ENCODE data around the gene BAIAP2. TPM values are rescaled to one million over a fixed set of nuclear protein-coding genes. Genes with fewer than 3 reads are reported as not detected.
A peak's percentile ranks its signal among the peaks of the same experiment; 100 is the strongest.

BAIAP2 gene
- total and polyA plus RNA-seq, 12 donors: 9.5 to 25.8 (median 15.6) TPM

DNA sequence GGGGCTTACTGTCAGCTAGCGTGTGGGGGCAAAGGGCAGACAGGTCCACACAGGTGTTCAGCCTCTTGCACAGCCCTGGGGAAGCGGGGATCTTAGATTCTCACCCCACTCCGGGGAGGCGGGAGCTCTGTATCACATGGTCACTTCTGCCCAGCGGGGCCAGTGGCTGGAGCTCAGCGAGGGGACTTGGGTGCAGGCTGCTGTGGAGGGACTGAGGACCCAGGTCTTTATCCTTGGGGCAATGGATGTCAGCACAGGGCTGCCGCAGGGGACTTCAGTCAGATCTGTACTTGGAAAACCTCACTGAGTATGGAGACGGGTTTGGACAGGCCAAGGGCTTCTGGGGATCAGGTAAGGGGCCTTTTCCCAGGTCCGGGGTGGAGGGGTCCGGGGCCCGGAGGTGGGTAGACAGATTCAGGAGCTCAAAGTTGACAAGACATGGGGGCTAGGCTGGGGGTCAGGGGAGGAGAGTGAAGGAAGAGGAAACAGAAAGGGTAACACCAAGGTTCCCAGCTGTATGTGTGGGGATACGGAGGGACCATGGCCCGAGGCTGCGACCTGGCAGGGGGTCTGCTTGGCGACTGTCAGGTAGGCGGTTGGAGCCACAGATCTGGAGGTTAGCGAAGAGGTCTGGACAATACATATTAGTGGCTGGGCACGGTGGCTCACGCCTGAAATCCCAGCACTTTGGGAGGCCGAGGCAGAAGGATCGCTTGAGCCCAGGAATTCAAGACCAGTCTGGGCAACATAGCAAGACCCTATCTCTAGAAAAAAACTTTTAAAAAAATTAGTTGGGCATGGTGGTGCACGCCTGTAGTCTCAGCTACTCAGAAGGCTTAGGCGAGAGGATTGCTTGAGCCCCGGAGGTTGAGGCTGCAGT is 15.1 kb upstream of the BAIAP2 start:
- WGBS, 2 donors: 83 to 87% methylated on average over 24 of the region's 24 CpGs
- H3K27ac ChIP-seq: no peak overlapping the region
- peaks cover 8 to 40% (median 34%) of the 10 kb centered on the region in 9 donors for H3K4me1 ChIP-seq
- DNase-seq (no peak), ATAC-seq (no peak)
- intact Hi-C loops (cut with DNase I): loop anchor here in 5 of 10 donors (5.0 to 10.0 kb wide), 5 partner anchors 77 to 225 kb away; no protein-coding TSS in a partner anchor
- no peak overlapping the region for H3K4me3 ChIP-seq
- TF ChIP-seq, protein P1, sequence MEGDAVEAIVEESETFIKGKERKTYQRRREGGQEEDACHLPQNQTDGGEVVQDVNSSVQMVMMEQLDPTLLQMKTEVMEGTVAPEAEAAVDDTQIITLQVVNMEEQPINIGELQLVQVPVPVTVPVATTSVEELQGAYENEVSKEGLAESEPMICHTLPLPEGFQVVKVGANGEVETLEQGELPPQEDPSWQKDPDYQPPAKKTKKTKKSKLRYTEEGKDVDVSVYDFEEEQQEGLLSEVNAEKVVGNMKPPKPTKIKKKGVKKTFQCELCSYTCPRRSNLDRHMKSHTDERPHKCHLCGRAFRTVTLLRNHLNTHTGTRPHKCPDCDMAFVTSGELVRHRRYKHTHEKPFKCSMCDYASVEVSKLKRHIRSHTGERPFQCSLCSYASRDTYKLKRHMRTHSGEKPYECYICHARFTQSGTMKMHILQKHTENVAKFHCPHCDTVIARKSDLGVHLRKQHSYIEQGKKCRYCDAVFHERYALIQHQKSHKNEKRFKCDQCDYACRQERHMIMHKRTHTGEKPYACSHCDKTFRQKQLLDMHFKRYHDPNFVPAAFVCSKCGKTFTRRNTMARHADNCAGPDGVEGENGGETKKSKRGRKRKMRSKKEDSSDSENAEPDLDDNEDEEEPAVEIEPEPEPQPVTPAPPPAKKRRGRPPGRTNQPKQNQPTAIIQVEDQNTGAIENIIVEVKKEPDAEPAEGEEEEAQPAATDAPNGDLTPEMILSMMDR (IDR thresholded peaks at IDR 0.05): no peak
- no peaks in the 10 kb centered on the region for H3K36me3 ChIP-seq
- peaks cover 0 to 11% (median 0%) of the 10 kb centered on the region in 11 donors for H3K9me3 ChIP-seq
- no peaks in the 10 kb centered on the region for H3K27me3 ChIP-seq

DNA sequence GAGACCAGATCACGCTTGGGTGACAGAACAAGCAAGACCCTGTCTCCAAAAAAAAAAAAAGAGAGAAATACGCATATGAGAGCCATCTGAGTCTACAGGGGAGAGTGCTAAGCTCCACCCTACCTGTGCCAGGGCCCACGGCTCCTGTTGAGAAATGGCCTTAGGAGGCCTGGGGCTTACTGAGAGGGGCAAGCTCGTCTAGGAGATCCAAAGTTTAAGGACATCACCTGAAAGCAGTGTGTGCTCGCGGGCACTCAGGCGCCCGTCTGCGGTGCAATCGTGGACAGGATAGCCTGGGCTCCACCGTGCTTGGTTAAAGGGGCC is 14.5 kb upstream of the BAIAP2 start:
- Histone ChIP-seq H3K36me3 (no peaks in the 10 kb centered on the region), H3K9me3 (peaks cover 0 to 11% (median 0%) of the 10 kb centered on the region in 11 donors), H3K27ac (peak overlapping the region in 7 of 10 donors; percentile 10 to 76 (median 68)), H3K27me3 (peaks cover 0 to 5% (median 0%) of the 10 kb centered on the region in 7 donors), H3K4me3 (no peak overlapping the region), H3K4me1 (peaks cover 8 to 40% (median 34%) of the 10 kb centered on the region in 9 donors)
- TF ChIP-seq, protein P1 (IDR thresholded peaks at IDR 0.05): no peak
- WGBS, 2 donors: 92 to 93% methylated on average over 11 of the region's 11 CpGs
- intact Hi-C loops (cut with DNase I): loop anchor here in 5 of 10 donors (5.0 to 10.0 kb wide), 4 partner anchors 77 to 224 kb away; no protein-coding TSS in a partner anchor
- ATAC-seq: peak in 1 of 8 donors; percentile 12
- no peak for DNase-seq

DNA sequence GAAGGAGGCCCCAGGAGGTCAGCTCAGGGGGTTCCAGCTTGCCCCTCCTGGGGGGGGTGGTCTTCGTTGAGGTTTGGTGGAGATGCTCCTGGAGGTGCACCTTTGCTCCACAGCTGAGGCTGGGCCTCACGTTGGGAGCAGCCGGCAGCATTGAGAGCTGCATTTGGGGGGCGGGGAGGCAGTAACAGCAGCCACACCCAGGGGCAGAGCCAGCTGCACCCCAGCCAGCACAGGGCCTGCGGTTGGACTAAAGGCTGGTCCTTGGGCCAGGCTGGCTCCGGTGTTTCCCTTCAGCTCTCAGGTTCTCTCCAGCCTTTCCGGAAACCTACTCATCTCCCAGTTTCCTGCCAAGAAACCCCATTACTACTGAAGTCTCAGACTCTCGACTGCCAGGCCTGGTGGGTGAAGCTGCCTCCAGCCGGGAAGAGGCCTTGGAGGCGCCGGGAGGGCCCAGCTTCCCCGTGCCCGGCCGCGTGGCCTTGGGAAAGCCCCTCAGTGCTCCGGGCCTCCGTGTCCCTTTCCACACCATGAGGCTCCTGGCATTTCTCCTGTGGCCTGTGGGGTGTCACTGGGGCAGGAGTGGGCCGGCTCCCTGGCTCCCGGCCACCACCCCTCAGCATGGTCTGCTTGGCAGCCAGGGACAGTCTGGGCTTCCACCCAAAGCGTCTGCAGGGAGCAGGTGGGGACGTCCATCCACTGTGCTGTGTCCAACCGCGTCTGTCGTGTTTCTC is 14.0 kb upstream of the BAIAP2 start:
- peak; percentile 35 to 93 (median 82) for ATAC-seq
- peaks cover 8 to 40% (median 34%) of the 10 kb centered on the region in 9 donors for H3K4me1 ChIP-seq
- 40 to 47% methylated on average over 24 of the region's 24 CpGs for WGBS, 2 donors

More for the DNA sequence above, 14.0 kb upstream of the BAIAP2 start:
- peak; percentile 63 to 74 for DNase-seq
- intact Hi-C loops (cut with DNase I): loop anchor here in 5 of 10 donors (5.0 to 10.0 kb wide), 4 partner anchors 76 to 224 kb away; no protein-coding TSS in a partner anchor
- peak overlapping the region; percentile 10 to 76 (median 63) for H3K27ac ChIP-seq
- H3K36me3 ChIP-seq: no peaks in the 10 kb centered on the region
- TF ChIP-seq, protein P1 (IDR thresholded peaks at IDR 0.05): no peak
- peaks cover 0 to 5% (median under 1%) of the 10 kb centered on the region in 7 donors for H3K27me3 ChIP-seq
- no peak overlapping the region for H3K4me3 ChIP-seq
- H3K9me3 ChIP-seq: peaks cover 0 to 11% (median 0%) of the 10 kb centered on the region in 11 donors

Measured in heart right ventricle (tissue), 16 donors.